Activated CD8-positive, alpha-beta T cell treated with anti-CD3 and anti-CD28 coated beads for 36 hours (primary cell): ENCODE results near the gene TCOF1. TPM values are rescaled to one million over a fixed set of nuclear protein-coding genes. Genes with fewer than 3 reads are reported as not detected.
A peak's percentile ranks its signal among the peaks of the same experiment; 100 is the strongest.

ENCODE experiments used
- ATAC-seq: fragments of 200-7000 bp; cut with Tn5 transposase; one replicate; pipeline ENCODE4 v1.10.0; 2021; ENCODE audit warnings: mild to moderate bottlenecking, moderate library complexity
- CTCF ChIA-PET: fragments of 350-600 bp; sonication (Branson Sonifier 250); formaldehyde crosslinking; loops from one replicate; lab custom pipeline; 2021; ENCODE audit warnings: antibody characterized with exemption; lab: Charles Lee
- POLR2A ChIA-PET: fragments of 350-600 bp; sonication (Branson Sonifier 250); formaldehyde crosslinking; loops from one replicate; lab custom pipeline; 2021; ENCODE audit warnings: antibody characterized with exemption; lab: Charles Lee
- DNase-seq: peaks from one replicate; pipeline ENCODE4 v3.0.0-alpha.2; 2020
- H3K27ac Mint-ChIP-seq: one replicate; pipeline ENCODE4 v1.8.0; 2021; ENCODE audit warnings: mild to moderate bottlenecking, mixed read lengths
- H3K27me3 Mint-ChIP-seq: one replicate; pipeline ENCODE4 v1.8.0; 2021; ENCODE audit warnings: mixed read lengths
- H3K36me3 Mint-ChIP-seq: one replicate; pipeline ENCODE4 v1.8.0; 2021; ENCODE audit warnings: low read depth, mixed read lengths
- H3K4me1 Mint-ChIP-seq: one replicate; pipeline ENCODE4 v1.8.0; 2021; ENCODE audit warnings: low read depth, mixed read lengths
- H3K4me3 Mint-ChIP-seq: one replicate; pipeline ENCODE4 v1.8.0; 2021; ENCODE audit warnings: mild to moderate bottlenecking, moderate library complexity, mixed read lengths
- H3K9me3 Mint-ChIP-seq: one replicate; pipeline ENCODE4 v1.8.0; 2021; ENCODE audit warnings: mixed read lengths
- intact Hi-C: fragments of 100-400 bp; cut with micrococcal nuclease; formaldehyde crosslinking; loops from one replicate; pipeline ENCODE4 v1.10.0; 2022
- total RNA-seq, 2 experiments: library from RNA; stranded (reverse); gene quantifications; one replicate each; pipeline ENCODE4 v1.2.3, GENCODE V29; 2021
- TF ChIP-seq, protein P1 (sequence below): fragments of 200-600 bp; IDR thresholded peaks from one replicate; pipeline ENCODE4 v1.8.0; 2022; ENCODE audit warnings: antibody characterized with exemption, mild to moderate bottlenecking

Gene TCOF1, protein sequence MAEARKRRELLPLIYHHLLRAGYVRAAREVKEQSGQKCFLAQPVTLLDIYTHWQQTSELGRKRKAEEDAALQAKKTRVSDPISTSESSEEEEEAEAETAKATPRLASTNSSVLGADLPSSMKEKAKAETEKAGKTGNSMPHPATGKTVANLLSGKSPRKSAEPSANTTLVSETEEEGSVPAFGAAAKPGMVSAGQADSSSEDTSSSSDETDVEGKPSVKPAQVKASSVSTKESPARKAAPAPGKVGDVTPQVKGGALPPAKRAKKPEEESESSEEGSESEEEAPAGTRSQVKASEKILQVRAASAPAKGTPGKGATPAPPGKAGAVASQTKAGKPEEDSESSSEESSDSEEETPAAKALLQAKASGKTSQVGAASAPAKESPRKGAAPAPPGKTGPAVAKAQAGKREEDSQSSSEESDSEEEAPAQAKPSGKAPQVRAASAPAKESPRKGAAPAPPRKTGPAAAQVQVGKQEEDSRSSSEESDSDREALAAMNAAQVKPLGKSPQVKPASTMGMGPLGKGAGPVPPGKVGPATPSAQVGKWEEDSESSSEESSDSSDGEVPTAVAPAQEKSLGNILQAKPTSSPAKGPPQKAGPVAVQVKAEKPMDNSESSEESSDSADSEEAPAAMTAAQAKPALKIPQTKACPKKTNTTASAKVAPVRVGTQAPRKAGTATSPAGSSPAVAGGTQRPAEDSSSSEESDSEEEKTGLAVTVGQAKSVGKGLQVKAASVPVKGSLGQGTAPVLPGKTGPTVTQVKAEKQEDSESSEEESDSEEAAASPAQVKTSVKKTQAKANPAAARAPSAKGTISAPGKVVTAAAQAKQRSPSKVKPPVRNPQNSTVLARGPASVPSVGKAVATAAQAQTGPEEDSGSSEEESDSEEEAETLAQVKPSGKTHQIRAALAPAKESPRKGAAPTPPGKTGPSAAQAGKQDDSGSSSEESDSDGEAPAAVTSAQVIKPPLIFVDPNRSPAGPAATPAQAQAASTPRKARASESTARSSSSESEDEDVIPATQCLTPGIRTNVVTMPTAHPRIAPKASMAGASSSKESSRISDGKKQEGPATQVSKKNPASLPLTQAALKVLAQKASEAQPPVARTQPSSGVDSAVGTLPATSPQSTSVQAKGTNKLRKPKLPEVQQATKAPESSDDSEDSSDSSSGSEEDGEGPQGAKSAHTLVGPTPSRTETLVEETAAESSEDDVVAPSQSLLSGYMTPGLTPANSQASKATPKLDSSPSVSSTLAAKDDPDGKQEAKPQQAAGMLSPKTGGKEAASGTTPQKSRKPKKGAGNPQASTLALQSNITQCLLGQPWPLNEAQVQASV (N-terminal part only)
- 100 to 1,000 TPM; 114 to 117 TPM for total RNA-seq

GRCh38 chr5:150357326-150358260 is at the start of gene TCOF1:
Gene TCOF1, plus strand, starts transcription at chr5:150357697. Its CDS starts 50 bp downstream, at chr5:150357747.
- Mint-ChIP-seq H3K9me3 (no peaks in the 10 kb centered on the region), H3K27ac (peak within 1 kb of the TSS; percentile 91), H3K27me3 (no peaks in the 10 kb centered on the region), H3K4me3 (peak within 1 kb of the TSS; percentile 87), H3K36me3 (peaks cover 36% of the 10 kb centered on the region), H3K4me1 (peaks cover 35% of the 10 kb centered on the region)
- TF ChIP-seq, protein P1, sequence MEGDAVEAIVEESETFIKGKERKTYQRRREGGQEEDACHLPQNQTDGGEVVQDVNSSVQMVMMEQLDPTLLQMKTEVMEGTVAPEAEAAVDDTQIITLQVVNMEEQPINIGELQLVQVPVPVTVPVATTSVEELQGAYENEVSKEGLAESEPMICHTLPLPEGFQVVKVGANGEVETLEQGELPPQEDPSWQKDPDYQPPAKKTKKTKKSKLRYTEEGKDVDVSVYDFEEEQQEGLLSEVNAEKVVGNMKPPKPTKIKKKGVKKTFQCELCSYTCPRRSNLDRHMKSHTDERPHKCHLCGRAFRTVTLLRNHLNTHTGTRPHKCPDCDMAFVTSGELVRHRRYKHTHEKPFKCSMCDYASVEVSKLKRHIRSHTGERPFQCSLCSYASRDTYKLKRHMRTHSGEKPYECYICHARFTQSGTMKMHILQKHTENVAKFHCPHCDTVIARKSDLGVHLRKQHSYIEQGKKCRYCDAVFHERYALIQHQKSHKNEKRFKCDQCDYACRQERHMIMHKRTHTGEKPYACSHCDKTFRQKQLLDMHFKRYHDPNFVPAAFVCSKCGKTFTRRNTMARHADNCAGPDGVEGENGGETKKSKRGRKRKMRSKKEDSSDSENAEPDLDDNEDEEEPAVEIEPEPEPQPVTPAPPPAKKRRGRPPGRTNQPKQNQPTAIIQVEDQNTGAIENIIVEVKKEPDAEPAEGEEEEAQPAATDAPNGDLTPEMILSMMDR, result no peak
- POLR2A ChIA-PET, result interaction anchor here (0.8 to 2.7 kb wide), 8 partner anchors 12 to 59 kb away, joined by 3 to 9 read pairs (median 3); partner anchors contain the start of gene CD74
- ATAC-seq (peak; percentile 99), DNase-seq (peak; percentile 98)
- intact Hi-C loops, result no loop called here
- CTCF ChIA-PET, result interaction anchor here (2.2 kb wide), 1 partner anchor 79 kb away, joined by 6 read pairs; no protein-coding TSS in a partner anchor

- POLR2A ChIA-PET, result no interaction called here
These were observed 48.2 kb upstream of the TCOF1 start for GRCh38 chr5:150309101-150309885.

GRCh38 chr5:150309886-150310239 is 47.6 kb upstream of the TCOF1 start:
- Mint-ChIP-seq H3K4me1 (no peaks in the 10 kb centered on the region), H3K9me3 (no peaks in the 10 kb centered on the region), H3K27me3 (no peaks in the 10 kb centered on the region), H3K4me3 (no peak overlapping the region), H3K27ac (no peak overlapping the region), H3K36me3 (no peaks in the 10 kb centered on the region)
- ATAC-seq (no peak), DNase-seq (no peak)
- POLR2A ChIA-PET, result interaction anchor here (0.9 kb wide), 1 partner anchor 11 kb away, joined by 4 read pairs; no protein-coding TSS in a partner anchor
- TF ChIP-seq, protein P1, result no peak
- intact Hi-C loops, result no loop called here
- CTCF ChIA-PET, result no interaction called here

More at GRCh38 chr5:150309101-150309885, 48.2 kb upstream of the TCOF1 start:
- Mint-ChIP-seq H3K4me3 (no peak overlapping the region), H3K9me3 (no peaks in the 10 kb centered on the region), H3K36me3 (no peaks in the 10 kb centered on the region), H3K27me3 (no peaks in the 10 kb centered on the region), H3K4me1 (no peaks in the 10 kb centered on the region), H3K27ac (no peak overlapping the region)
- TF ChIP-seq, protein P1, result no peak
- no peak for DNase-seq
- CTCF ChIA-PET, result no interaction called here
- no peak for ATAC-seq
- intact Hi-C loops, result no loop called here

DNA sequence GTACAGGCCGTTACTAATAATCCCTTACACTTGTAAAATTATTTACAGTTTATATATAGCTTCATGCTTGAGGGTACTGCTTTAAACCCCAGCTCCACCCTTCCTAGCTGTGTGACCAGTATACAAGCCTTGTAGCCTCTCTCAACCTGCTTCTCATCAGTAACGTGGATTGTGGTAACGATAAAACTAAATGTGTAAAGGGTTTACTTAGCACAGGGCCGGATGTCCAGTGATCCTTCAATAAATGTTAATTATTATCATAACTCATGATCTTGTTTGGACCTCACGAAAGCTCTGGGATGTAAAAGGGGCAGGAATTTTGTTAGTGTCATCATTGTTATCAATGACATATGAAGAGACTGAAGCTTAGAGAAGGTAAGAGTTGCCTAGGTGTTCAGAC is 47.3 kb upstream of the TCOF1 start:
- H3K4me3 Mint-ChIP-seq, result no peak overlapping the region
- ChIA-PET POLR2A (interaction anchor here (0.9 kb wide), 1 partner anchor 11 kb away, joined by 4 read pairs; no protein-coding TSS in a partner anchor), CTCF (no interaction called here)
- intact Hi-C loops, result no loop called here
- TF ChIP-seq, protein P1, result no peak
- no peaks in the 10 kb centered on the region for H3K27me3 Mint-ChIP-seq
- no peak overlapping the region for H3K27ac Mint-ChIP-seq
- H3K4me1 Mint-ChIP-seq, result no peaks in the 10 kb centered on the region
- H3K9me3 Mint-ChIP-seq, result no peaks in the 10 kb centered on the region
- DNase-seq (no peak), ATAC-seq (no peak)
- no peaks in the 10 kb centered on the region for H3K36me3 Mint-ChIP-seq
